K562 (cell line): Measurements from ENCODE around the gene AMBRA1.

ENCODE experiments used
- BHLHE40 ChIP-seq: IDR thresholded peaks from 2 replicates; pipeline ENCODE4 v1.6.1; 2011; ENCODE audit warnings: low read length, improper control_type of control experiment
- CTCF ChIP-seq, 3 experiments: IDR thresholded peaks in 2 of 3; conservative IDR thresholded peaks in 1 of 3; 2 replicates each; pipeline ENCODE4 v1.5.1; 2011 to 2012; ENCODE audit warnings: low read length in 3 of 3, mild to moderate bottlenecking in 3 of 3, control low read depth in 2 of 3, improper control_type of control experiment in 1 of 3, inconsistent platforms in 1 of 3, low read depth in 1 of 3, mixed read lengths in 1 of 3, moderate library complexity in 1 of 3; ENCODE audit not compliant: insufficient read depth in 2 of 3
- FIP1L1 ChIP-seq: fragments of 200-400 bp; formaldehyde crosslinking; IDR thresholded peaks from 2 replicates; pipeline ENCODE4 v1.6.1; 2018; ENCODE audit warnings: mild to moderate bottlenecking, low read depth, low read length; ENCODE audit not compliant: poor library complexity, severe bottlenecking
- JUNB ChIP-seq: fragments of 450-650 bp; formaldehyde crosslinking; conservative IDR thresholded peaks from 2 replicates; pipeline ENCODE4 v1.4.0; 2020; ENCODE audit warnings: mild to moderate bottlenecking
- MYNN ChIP-seq, 2 experiments: sonication (generic); formaldehyde crosslinking in 1 of 2; IDR thresholded peaks; 2 replicates each; pipeline versions ENCODE4 v1.5.0 to v1.6.1; 2016 to 2020; ENCODE audit warnings: antibody characterized with exemption in 1 of 2, missing genetic modification reagents in 1 of 2
- PBX2 ChIP-seq, 2 experiments: IDR thresholded peaks in 1 of 2; conservative IDR thresholded peaks in 1 of 2; 2 replicates each; pipeline ENCODE4 v1.6.1; 2016; ENCODE audit warnings: low read depth in 2 of 2, mild to moderate bottlenecking in 1 of 2, missing compliant biosample characterization in 1 of 2, missing genetic modification characterization in 1 of 2, moderate library complexity in 1 of 2
- RAD21 ChIP-seq, 2 experiments: fragments of 250-450 bp in 1 of 2; fragments of 450-650 bp in 1 of 2; sonication (Bioruptor Pico) in 1 of 2; formaldehyde crosslinking in 1 of 2; IDR thresholded peaks in 1 of 2; conservative IDR thresholded peaks in 1 of 2; 2 replicates each; pipeline versions ENCODE4 v1.4.0 to v1.8.0; 2020 to 2022; ENCODE audit warnings: mild to moderate bottlenecking in 2 of 2, moderate library complexity in 1 of 2
- SPI1 ChIP-seq: IDR thresholded peaks from 2 replicates; pipeline ENCODE4 v1.6.1; 2011; ENCODE audit warnings: low read depth, low read length, control low read depth, borderline replicate concordance
- ZNF561 ChIP-seq: fragments of 450-650 bp; formaldehyde crosslinking; conservative IDR thresholded peaks from 2 replicates; pipeline ENCODE4 v1.4.0; 2020; ENCODE audit warnings: mild to moderate bottlenecking, moderate library complexity
- ZNF778 ChIP-seq: fragments of 450-650 bp; formaldehyde crosslinking; IDR thresholded peaks from 2 replicates; pipeline ENCODE4 v1.4.0; 2020; ENCODE audit warnings: mild to moderate bottlenecking, moderate library complexity

- TF ChIP-seq CTCF (IDR thresholded peaks at IDR 0.05 in 2 of 3, conservative IDR thresholded peaks at IDR 0.05 in 1 of 3; ENCODE audit: insufficient read depth in 2 of 3, low read depth in 1 of 3, low read length in 3 of 3) (no peak), JUNB (CRISPR knock-in tag) (no peak), BHLHE40 (no peak), RAD21 (CRISPR knock-in tag; conservative IDR thresholded peaks at IDR 0.05 in 1 of 2, IDR thresholded peaks at IDR 0.05 in 1 of 2) (no peak), SPI1 (no peak), ZNF561 (CRISPR knock-in tag) (no peak), FIP1L1 (no peak), MYNN (IDR thresholded peaks at IDR 0.05) (no peak), MYNN (CRISPR knock-in tag; IDR thresholded peaks at IDR 0.05) (no peak), PBX2 (CRISPR knock-in tag; IDR thresholded peaks at IDR 0.05; ENCODE audit: low read depth) (no peak), PBX2 (tag; conservative IDR thresholded peaks at IDR 0.05; ENCODE audit: low read depth) (no peak), ZNF778 (CRISPR knock-in tag) (no peak)
Observed at GRCh38 chr11:46617972-46618314, 24.1 kb upstream of the AMBRA1 start.
